A673 (cell line): ENCODE measurements around the gene HAVCR2.

Experiments
- EZH2 ChIP-seq: fragments of 200-600 bp; sonication (generic); IDR thresholded peaks from 2 replicates; pipeline ENCODE4 v1.6.1; 2017; ENCODE audit warnings: borderline replicate concordance, low read depth, mild to moderate bottlenecking, mixed read lengths, antibody characterized with exemption, low read length; ENCODE audit not compliant: poor library complexity, severe bottlenecking
- TF ChIP-seq, protein P1 (sequence below): fragments of 300-800, 200-600 bp; sonication (generic); conservative IDR thresholded peaks from 2 replicates; pipeline ENCODE4 v1.5.1; 2017; ENCODE audit warnings: low read depth, mild to moderate bottlenecking, antibody characterized with exemption, low read length, moderate library complexity, mixed read lengths

- no peak for TF ChIP-seq EZH2
- TF ChIP-seq, protein P1, sequence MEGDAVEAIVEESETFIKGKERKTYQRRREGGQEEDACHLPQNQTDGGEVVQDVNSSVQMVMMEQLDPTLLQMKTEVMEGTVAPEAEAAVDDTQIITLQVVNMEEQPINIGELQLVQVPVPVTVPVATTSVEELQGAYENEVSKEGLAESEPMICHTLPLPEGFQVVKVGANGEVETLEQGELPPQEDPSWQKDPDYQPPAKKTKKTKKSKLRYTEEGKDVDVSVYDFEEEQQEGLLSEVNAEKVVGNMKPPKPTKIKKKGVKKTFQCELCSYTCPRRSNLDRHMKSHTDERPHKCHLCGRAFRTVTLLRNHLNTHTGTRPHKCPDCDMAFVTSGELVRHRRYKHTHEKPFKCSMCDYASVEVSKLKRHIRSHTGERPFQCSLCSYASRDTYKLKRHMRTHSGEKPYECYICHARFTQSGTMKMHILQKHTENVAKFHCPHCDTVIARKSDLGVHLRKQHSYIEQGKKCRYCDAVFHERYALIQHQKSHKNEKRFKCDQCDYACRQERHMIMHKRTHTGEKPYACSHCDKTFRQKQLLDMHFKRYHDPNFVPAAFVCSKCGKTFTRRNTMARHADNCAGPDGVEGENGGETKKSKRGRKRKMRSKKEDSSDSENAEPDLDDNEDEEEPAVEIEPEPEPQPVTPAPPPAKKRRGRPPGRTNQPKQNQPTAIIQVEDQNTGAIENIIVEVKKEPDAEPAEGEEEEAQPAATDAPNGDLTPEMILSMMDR: no peak
Measured at GRCh38 chr5:157120102-157120501, 11.3 kb upstream of the HAVCR2 start.
